Stomach (tissue), 4 donors: ENCODE data around the gene OBSCN.

Source experiments
- POLR2AphosphoS5 ChIP-seq, 3 donors: sonication (generic); formaldehyde crosslinking; IDR thresholded peaks; one replicate each; pipeline ENCODE4 v1.6.1; 2016; ENCODE audit warnings: antibody characterized with exemption in 3 of 3
- TF ChIP-seq, protein P1 (sequence below), 7 experiments: fragments of 450-650 bp in 4 of 7; fragments of 200-600 bp in 3 of 7; sonication (generic) in 3 of 7; IDR thresholded peaks; one replicate each; pipeline ENCODE4 v1.5.1; 2016 to 2019; ENCODE audit warnings: antibody characterized with exemption in 7 of 7, control low read depth in 2 of 7, mild to moderate bottlenecking in 1 of 7

DNA sequence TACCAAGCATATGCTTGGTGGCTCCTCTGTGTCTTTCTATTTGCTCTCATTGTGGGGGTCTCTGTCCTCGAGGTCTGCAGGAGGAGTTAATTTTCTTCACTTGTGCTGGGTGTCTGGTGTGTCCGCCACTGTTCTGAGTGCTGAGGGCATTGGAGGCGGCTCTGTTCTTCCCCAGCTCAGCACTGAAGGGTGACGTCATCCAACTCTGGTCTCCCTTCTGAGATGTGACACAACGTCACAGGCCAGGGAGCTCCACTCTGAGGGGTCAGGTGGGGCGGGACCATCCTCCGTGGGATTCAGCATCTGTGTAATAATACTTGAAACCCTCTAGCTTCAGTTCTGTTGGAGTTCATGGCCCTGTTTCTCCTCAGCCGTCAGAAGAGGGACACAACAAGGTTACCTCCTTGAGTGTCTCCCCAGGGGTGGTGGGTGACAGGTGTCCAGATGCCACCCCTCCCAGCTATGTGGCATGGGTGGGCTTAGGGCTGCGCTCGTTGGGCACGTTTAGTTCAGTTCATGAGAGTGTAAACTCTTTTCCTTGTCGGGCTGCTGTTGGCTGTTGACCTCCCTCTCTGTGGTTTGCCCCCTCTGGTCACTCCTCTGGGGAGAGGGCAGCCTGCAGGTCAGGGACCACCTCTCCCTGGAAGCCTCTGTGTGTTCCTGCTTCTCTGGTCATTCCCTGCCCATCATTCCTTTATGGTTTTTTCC is 39.1 kb upstream of the OBSCN start:
- TF ChIP-seq POLR2AphosphoS5 (IDR thresholded peaks at IDR 0.05): no peak
- TF ChIP-seq, protein P1, sequence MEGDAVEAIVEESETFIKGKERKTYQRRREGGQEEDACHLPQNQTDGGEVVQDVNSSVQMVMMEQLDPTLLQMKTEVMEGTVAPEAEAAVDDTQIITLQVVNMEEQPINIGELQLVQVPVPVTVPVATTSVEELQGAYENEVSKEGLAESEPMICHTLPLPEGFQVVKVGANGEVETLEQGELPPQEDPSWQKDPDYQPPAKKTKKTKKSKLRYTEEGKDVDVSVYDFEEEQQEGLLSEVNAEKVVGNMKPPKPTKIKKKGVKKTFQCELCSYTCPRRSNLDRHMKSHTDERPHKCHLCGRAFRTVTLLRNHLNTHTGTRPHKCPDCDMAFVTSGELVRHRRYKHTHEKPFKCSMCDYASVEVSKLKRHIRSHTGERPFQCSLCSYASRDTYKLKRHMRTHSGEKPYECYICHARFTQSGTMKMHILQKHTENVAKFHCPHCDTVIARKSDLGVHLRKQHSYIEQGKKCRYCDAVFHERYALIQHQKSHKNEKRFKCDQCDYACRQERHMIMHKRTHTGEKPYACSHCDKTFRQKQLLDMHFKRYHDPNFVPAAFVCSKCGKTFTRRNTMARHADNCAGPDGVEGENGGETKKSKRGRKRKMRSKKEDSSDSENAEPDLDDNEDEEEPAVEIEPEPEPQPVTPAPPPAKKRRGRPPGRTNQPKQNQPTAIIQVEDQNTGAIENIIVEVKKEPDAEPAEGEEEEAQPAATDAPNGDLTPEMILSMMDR (IDR thresholded peaks at IDR 0.05): no peak
